OCI-LY1 (cell line): Measurements from ENCODE around the gene SEMA5A.

ENCODE experiments used
- H2AFZ ChIP-seq: fragments of 200-600 bp; sonication (generic), shearing (Covaris generic); 2 replicates; pipeline ENCODE4 v1.6.0; 2014; ENCODE audit warnings: antibody characterized with exemption, mild to moderate bottlenecking, low read length
- H3F3A ChIP-seq: fragments of 200-600 bp; sonication (generic), shearing (Covaris generic); 2 replicates; pipeline ENCODE4 v1.6.0; 2014; ENCODE audit warnings: mild to moderate bottlenecking, antibody characterized with exemption, low read length, moderate library complexity; ENCODE audit not compliant: insufficient read depth
- H3K27ac ChIP-seq: fragments of 200-600 bp; sonication (generic); 2 replicates; pipeline ENCODE4 v1.5.1; 2014; ENCODE audit warnings: low read length, mixed run types, mild to moderate bottlenecking, low read depth; ENCODE audit not compliant: poor library complexity, severe bottlenecking
- H3K27me3 ChIP-seq: fragments of 200-600 bp; sonication (generic); 2 replicates; pipeline ENCODE4 v1.6.0; 2014; ENCODE audit warnings: antibody characterized with exemption, mild to moderate bottlenecking, low read length, moderate library complexity; ENCODE audit not compliant: insufficient read depth
- H3K36me3 ChIP-seq: fragments of 200-600 bp; sonication (generic); 2 replicates; pipeline ENCODE4 v1.6.1; 2014; ENCODE audit warnings: mild to moderate bottlenecking, antibody characterized with exemption, low read length, moderate library complexity, mixed read lengths; ENCODE audit not compliant: insufficient read depth
- H3K4me1 ChIP-seq: fragments of 200-600 bp; sonication (generic); 2 replicates; pipeline ENCODE4 v1.5.1; 2014; ENCODE audit warnings: mild to moderate bottlenecking, low read length, moderate library complexity; ENCODE audit not compliant: insufficient read depth, severe bottlenecking
- H3K4me2 ChIP-seq: fragments of 200-600 bp; sonication (generic), shearing (Covaris generic); 2 replicates; pipeline ENCODE4 v1.6.1; 2014; ENCODE audit warnings: low read length
- H3K4me3 ChIP-seq: fragments of 200-600 bp; sonication (generic); 2 replicates; pipeline ENCODE4 v1.5.1; 2014; ENCODE audit warnings: low read length, low read depth, mild to moderate bottlenecking, mixed read lengths; ENCODE audit not compliant: poor library complexity, severe bottlenecking
- H3K79me2 ChIP-seq: fragments of 200-600 bp; shearing (Covaris generic); 2 replicates; pipeline ENCODE4 v1.6.1; 2016; ENCODE audit warnings: mixed run types, low read length, mixed read lengths; ENCODE audit not compliant: insufficient read depth
- H3K9ac ChIP-seq: fragments of 200-600 bp; sonication (generic), shearing (Covaris generic); 2 replicates; pipeline ENCODE4 v1.6.1; 2014; ENCODE audit warnings: mild to moderate bottlenecking, low read length, mixed read lengths
- H3K9me2 ChIP-seq: fragments of 200-600 bp; sonication (generic), shearing (Covaris generic); 2 replicates; pipeline ENCODE4 v1.6.1; 2014; ENCODE audit warnings: low read depth, mild to moderate bottlenecking, low read length, mixed read lengths
- H3K9me3 ChIP-seq: fragments of 200-600 bp; shearing (Covaris generic); 2 replicates; pipeline ENCODE4 v1.6.1; 2014; ENCODE audit warnings: low read length, mixed read lengths
- H4K20me1 ChIP-seq: fragments of 200-600 bp; sonication (generic), shearing (Covaris generic); 2 replicates; pipeline ENCODE4 v1.6.0; 2016; ENCODE audit warnings: mild to moderate bottlenecking, low read length; ENCODE audit not compliant: insufficient read depth
- CTCF ChIP-seq: fragments of 200-600 bp; sonication (generic), shearing (Covaris generic); IDR thresholded peaks from 2 replicates; pipeline ENCODE4 v1.5.1; 2017; ENCODE audit warnings: mild to moderate bottlenecking, antibody characterized with exemption, low read length, moderate library complexity, mixed read lengths
- EZH2 ChIP-seq: fragments of 200-600 bp; sonication (generic), shearing (Covaris generic); IDR thresholded peaks from 2 replicates; pipeline ENCODE4 v1.8.0; 2017; ENCODE audit warnings: borderline replicate concordance, mixed run types, mild to moderate bottlenecking, antibody characterized with exemption, low read length, moderate library complexity, mixed read lengths

SEMA5A gene

GRCh38 chr5:9362600-9362999 lies 183.3 kb downstream of the SEMA5A start:
- H2AFZ ChIP-seq, result no peak overlapping the region
- H3K9ac ChIP-seq, result no peak overlapping the region

GRCh38 chr5:9361835-9362234 lies 184.0 kb downstream of the SEMA5A start:
- Histone ChIP-seq H3K9ac (no peak overlapping the region), H3K9me2 (no peaks in the 10 kb centered on the region), H3K4me3 (no peak overlapping the region), H3K27ac (no peak overlapping the region), H3K27me3 (no peaks in the 10 kb centered on the region), H4K20me1 (no peaks in the 10 kb centered on the region), H3K79me2 (no peaks in the 10 kb centered on the region), H3K4me2 (no peak overlapping the region), H3F3A (no peaks in the 10 kb centered on the region), H3K9me3 (no peaks in the 10 kb centered on the region), H2AFZ (no peak overlapping the region), H3K4me1 (no peaks in the 10 kb centered on the region), H3K36me3 (no peaks in the 10 kb centered on the region)
- peak; percentile 89 for TF ChIP-seq CTCF
- no peak for TF ChIP-seq EZH2

More at GRCh38 chr5:9362600-9362999, 183.3 kb downstream of the SEMA5A start:
- no peaks in the 10 kb centered on the region for H3K4me1 ChIP-seq
- H3K27me3 ChIP-seq, result no peaks in the 10 kb centered on the region
- no peak overlapping the region for H3K27ac ChIP-seq
- no peak for TF ChIP-seq CTCF
- no peaks in the 10 kb centered on the region for H3K36me3 ChIP-seq
- no peak overlapping the region for H3K4me2 ChIP-seq
- H3K79me2 ChIP-seq, result no peaks in the 10 kb centered on the region
- H3K9me2 ChIP-seq, result no peaks in the 10 kb centered on the region
- no peaks in the 10 kb centered on the region for H3K9me3 ChIP-seq
- no peak overlapping the region for H3K4me3 ChIP-seq
- no peaks in the 10 kb centered on the region for H3F3A ChIP-seq
- H4K20me1 ChIP-seq, result no peaks in the 10 kb centered on the region

GRCh38 chr5:9358961-9359685 lies 186.8 kb downstream of the SEMA5A start:
- Histone ChIP-seq H3K9me2 (no peaks in the 10 kb centered on the region), H3K36me3 (no peaks in the 10 kb centered on the region), H3K79me2 (no peaks in the 10 kb centered on the region), H3K9ac (no peak overlapping the region), H3K4me1 (no peaks in the 10 kb centered on the region), H3K27me3 (no peaks in the 10 kb centered on the region), H3K27ac (no peak overlapping the region), H3F3A (no peaks in the 10 kb centered on the region), H4K20me1 (no peaks in the 10 kb centered on the region), H2AFZ (no peak overlapping the region), H3K9me3 (no peaks in the 10 kb centered on the region), H3K4me3 (no peak overlapping the region), H3K4me2 (no peak overlapping the region)
- no peak for TF ChIP-seq CTCF
- no peak for TF ChIP-seq EZH2
